Central memory CD8-positive, alpha-beta T cell (primary cell): ENCODE results near the gene SDK2.

ENCODE experiments used
- ATAC-seq: fragments of 150-1000 bp; cut with Tn5 transposase; replicated peaks from 2 replicates; pipeline ENCODE4 v1.10.0; 2022; ENCODE audit warnings: mild to moderate bottlenecking, moderate FRiP score, moderate number of reproducible peaks; ENCODE audit not compliant: poor library complexity, severe bottlenecking; ENCODE audit errors: extremely low read depth
- DNase-seq, 2 donors: peaks; one replicate each; pipeline ENCODE4 v3.0.0; 2021; ENCODE audit warnings: low spot score in 2 of 2
- H3K27ac Mint-ChIP-seq: one replicate; pipeline ENCODE4 v1.8.0; 2022; ENCODE audit warnings: low read depth, mild to moderate bottlenecking, moderate library complexity, mixed read lengths
- H3K27me3 Mint-ChIP-seq: one replicate; pipeline ENCODE4 v1.8.0; 2022; ENCODE audit warnings: mixed read lengths
- H3K36me3 Mint-ChIP-seq: one replicate; pipeline ENCODE4 v1.8.0; 2022; ENCODE audit warnings: mild to moderate bottlenecking, moderate library complexity, mixed read lengths; ENCODE audit not compliant: insufficient read depth
- H3K4me1 Mint-ChIP-seq: one replicate; pipeline ENCODE4 v1.8.0; 2022; ENCODE audit warnings: mixed read lengths
- H3K4me3 Mint-ChIP-seq: one replicate; pipeline ENCODE4 v1.8.0; 2022; ENCODE audit warnings: mild to moderate bottlenecking, moderate library complexity, mixed read lengths
- H3K9me3 Mint-ChIP-seq: one replicate; pipeline ENCODE4 v1.8.0; 2022; ENCODE audit warnings: mixed read lengths

SDK2 gene

DNA sequence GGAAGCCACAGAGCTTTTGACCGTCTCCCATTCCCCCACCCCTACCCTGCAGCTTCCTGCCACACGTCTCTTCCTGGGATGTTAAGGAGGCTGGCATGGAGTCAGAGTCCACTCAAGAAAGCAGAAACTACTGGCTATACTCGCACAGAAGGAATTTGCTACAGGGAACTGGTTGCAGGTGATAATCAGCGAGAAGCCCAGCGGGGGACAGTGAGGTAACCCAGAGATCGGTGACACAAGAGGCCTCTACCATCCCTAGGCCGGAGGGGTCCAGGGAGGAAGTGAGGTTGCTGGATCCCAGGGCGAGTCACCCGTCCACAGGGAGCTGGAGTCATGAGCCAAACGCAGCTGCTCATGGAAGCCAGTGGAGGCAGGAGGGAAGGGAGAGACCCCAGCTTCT lies 93.7 kb downstream of the SDK2 start:
- Mint-ChIP-seq H3K36me3 (no peaks in the 10 kb centered on the region), H3K9me3 (no peaks in the 10 kb centered on the region), H3K4me3 (no peak overlapping the region), H3K4me1 (peaks cover 17% of the 10 kb centered on the region), H3K27ac (no peak overlapping the region), H3K27me3 (peaks cover 64% of the 10 kb centered on the region)
- DNase-seq (no peak), ATAC-seq (no peak)

DNA sequence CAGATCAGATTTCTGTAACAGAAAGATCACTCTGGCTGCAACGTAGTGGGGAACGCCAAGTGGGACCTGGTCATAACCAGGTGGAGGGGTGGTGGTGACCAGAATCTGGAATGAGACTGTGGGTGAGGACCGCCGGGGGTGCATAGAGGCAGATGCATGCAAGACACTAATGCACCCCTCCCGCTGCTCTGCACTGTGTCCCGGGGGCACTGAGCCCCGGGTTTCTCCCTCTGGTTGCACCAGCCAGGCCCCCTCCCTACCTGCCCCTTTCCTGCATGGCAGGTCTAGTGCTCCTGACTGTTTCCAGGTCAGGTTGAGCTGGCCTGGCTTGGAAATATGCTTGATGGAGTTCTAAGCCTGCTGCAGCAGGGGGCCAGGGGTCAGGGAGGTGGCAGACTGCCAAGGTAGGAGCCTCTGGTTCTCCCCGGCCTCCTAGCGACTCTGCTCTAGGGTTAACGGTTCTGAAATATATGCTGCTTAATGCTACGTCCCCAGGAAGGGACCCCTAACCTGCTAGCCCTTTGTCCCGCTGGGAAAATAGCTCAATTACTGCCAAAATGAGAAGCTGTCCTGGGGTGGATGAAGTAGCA lies 94.3 kb downstream of the SDK2 start:
- ATAC-seq: no peak
- Mint-ChIP-seq H3K27ac (no peak overlapping the region), H3K9me3 (no peaks in the 10 kb centered on the region), H3K4me1 (peaks cover 17% of the 10 kb centered on the region), H3K27me3 (peaks cover 64% of the 10 kb centered on the region), H3K4me3 (no peak overlapping the region), H3K36me3 (peaks cover 2% of the 10 kb centered on the region)
- no peak for DNase-seq

DNA sequence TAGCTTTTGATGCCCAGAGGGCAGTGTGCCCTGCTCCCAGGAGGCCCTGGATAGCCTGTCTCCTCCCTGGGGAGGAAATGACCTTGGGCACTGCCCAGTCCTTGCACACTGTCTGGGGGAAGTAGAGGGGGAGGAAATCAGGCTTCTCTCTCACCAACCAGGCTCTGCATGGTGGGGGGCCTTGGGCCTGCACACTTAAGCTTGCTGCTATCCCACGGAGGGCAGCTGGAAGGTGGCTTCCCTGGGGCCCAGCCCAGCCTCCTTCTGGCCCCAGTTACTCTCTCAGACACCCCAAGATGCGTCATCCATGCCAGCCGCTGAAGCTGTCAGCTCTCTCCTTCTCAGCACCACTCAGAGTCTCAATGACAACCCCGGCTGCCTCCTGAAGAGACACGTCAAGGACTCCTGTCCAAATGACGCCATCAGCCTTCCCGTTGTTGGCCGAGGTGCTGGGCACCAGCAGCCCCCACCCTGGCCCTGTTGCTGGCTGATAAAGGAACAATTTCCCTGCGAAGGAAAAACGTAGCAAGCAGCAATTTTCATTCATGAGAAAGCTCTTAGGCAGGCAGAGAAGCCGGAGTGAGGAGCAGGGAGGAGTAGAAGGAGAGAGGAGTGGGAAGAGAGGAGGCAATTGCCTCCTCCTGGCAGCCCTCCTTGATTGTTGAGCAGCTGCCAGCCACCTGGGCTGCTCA lies 95.5 kb downstream of the SDK2 start:
- Mint-ChIP-seq H3K36me3 (peaks cover 2% of the 10 kb centered on the region), H3K27me3 (peaks cover 62% of the 10 kb centered on the region), H3K4me3 (no peak overlapping the region), H3K27ac (no peak overlapping the region), H3K4me1 (peaks cover 17% of the 10 kb centered on the region), H3K9me3 (no peaks in the 10 kb centered on the region)
- ATAC-seq (no peak), DNase-seq (no peak)

DNA sequence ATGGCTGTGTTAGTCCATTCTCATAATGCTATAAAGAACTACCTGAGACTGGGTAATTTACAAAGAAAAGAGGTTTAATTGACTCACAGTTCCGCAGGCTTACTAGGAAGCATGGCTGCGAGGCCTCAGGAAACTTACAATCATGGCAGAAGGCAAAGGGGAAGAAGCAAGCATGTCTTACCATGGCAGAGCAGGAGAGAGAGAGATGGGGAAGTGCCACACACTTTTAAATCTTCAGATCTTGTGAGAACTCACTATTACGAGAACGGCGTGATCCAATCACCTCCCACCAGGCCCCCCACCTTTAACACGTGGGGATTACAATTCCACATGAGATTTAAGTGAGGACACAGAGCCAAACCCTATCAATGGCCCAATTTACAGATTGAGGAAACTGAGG lies 96.5 kb downstream of the SDK2 start:
- Mint-ChIP-seq H3K9me3 (no peaks in the 10 kb centered on the region), H3K27me3 (peaks cover 62% of the 10 kb centered on the region), H3K27ac (no peak overlapping the region), H3K4me1 (peaks cover 17% of the 10 kb centered on the region), H3K4me3 (no peak overlapping the region), H3K36me3 (peaks cover 2% of the 10 kb centered on the region)
- ATAC-seq: no peak
- DNase-seq: no peak

DNA sequence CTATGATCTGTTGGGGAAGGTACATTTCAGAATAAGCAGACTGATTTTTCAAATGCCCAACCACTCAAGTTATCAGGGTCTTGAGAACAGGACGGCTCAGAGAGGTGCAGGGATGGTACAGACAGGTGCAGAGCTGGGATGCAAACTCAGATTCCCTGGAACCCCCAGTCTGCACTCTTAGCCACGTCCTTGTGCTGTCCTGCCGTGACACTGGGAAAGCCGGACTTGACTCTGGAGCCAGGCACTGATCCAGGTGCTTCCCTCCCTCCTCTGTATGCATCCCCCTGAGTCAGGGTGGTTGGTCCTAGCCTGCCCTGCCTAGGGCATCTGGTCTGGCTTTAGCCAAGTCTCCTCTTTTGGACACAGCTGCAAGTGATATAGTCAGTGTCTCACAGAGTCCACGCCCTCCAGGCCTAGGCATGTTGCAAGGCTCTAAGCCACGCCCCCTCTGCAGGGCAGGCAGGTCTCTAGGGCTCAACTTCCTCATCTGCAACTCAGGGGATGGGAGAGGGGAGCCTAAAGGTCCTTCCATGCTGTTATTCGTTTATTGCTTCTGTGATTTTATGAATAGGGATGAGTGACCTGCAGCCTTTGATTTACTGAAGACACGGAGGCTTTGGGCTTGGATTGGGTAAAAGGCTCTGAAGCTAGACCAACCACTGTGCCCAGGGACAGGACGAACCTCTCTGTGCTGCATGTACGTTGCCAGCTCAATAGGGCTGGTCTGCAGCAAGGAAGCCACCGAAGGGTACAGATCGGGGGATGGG lies 97.3 kb downstream of the SDK2 start:
- H3K4me1 Mint-ChIP-seq: peaks cover 16% of the 10 kb centered on the region
- H3K36me3 Mint-ChIP-seq: peaks cover 2% of the 10 kb centered on the region
- no peak for ATAC-seq
- peaks cover 67% of the 10 kb centered on the region for H3K27me3 Mint-ChIP-seq
- H3K9me3 Mint-ChIP-seq: no peaks in the 10 kb centered on the region
- DNase-seq: no peak
- no peak overlapping the region for H3K27ac Mint-ChIP-seq
- H3K4me3 Mint-ChIP-seq: no peak overlapping the region

DNA sequence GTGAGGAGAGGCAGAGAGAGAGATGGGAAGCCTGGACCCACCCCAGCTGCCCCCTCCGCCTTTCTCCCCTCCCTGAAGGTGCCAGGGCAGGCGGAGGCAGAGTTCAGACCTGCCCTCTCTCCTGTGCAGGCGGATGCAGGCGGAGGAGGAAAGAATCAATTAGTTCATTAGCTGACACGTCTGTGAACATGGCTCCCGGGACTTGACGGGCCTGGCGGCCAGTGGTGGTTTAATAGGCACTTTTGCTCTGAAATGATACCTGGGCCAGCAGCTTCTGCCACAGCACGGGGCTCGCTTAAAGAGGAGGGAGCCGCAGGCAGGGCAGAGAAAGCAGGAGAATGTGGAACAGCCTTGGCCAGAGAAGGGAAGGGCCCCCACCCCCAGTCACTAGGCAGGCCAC lies 98.1 kb downstream of the SDK2 start:
- Mint-ChIP-seq H3K4me3 (no peak overlapping the region), H3K4me1 (peaks cover 9% of the 10 kb centered on the region), H3K27me3 (peaks cover 59% of the 10 kb centered on the region), H3K9me3 (no peaks in the 10 kb centered on the region), H3K36me3 (peaks cover 2% of the 10 kb centered on the region), H3K27ac (no peak overlapping the region)
- DNase-seq (no peak), ATAC-seq (no peak)

DNA sequence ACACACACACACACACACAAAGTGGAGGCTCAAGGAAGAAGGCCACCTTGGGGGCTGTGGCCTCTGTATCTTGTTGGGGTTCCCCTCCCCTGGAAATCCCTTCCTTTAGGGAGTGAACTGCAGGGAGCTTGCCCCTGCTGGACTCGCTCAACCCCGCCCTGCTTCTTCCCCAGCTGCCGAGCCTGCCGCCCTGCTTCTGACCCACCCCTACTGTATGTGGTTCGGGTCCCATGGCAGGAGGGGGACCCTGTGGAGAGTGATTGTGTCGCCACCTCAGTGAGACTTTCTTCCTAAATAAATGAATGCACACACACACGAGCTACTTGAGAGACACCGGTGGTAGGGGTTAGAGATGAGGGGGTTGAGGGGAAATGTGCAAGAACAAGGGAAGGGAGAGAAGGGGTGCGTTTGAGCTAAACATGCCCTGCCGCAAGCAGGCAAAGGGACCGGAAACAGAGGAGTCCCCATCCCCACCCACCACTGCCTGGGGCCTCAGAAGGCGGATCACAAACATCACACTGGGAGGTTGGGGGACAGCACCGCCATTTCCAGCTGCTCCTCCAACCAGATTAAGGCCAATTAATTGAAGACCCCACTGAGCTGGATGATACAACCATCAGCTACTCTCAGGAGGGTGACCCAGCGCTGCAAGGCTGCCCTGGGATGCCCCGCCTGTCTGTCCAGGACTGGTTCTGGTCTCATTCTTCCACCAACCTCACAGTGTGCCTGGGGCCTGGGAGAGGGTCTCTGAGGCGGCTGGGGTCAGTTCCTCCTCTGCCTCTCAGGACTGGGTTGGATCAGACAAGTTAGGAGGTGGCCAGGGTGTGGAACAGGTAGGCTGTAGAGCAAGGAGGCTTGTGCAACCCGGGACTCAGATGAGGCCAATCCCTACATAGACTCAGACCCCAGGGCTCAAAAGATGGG lies 98.9 kb downstream of the SDK2 start:
- Mint-ChIP-seq H3K4me1 (peaks cover 9% of the 10 kb centered on the region), H3K27me3 (peaks cover 51% of the 10 kb centered on the region), H3K36me3 (peaks cover 2% of the 10 kb centered on the region), H3K27ac (no peak overlapping the region), H3K4me3 (no peak overlapping the region), H3K9me3 (no peaks in the 10 kb centered on the region)
- ATAC-seq (no peak), DNase-seq (no peak)

DNA sequence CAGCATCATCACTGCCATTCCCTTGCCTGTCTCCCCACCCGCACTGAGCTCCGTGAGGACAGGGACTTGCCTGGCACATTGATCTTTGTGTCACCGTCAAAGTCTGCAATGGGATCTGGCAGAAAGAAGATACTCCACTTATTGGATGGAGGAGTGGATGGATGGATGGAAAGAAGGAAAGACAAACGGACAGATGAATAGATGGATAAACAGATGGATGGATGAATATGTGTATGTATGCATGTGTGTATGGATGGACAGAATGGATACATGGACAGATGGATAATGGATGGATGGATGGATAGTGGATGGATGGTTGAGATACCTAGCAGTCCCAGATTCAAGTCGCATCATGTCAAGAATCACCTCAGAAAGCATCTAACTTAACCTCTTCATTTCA lies 99.9 kb downstream of the SDK2 start:
- Mint-ChIP-seq H3K27me3 (peaks cover 41% of the 10 kb centered on the region), H3K36me3 (peaks cover 2% of the 10 kb centered on the region), H3K27ac (no peak overlapping the region), H3K4me1 (peaks cover 9% of the 10 kb centered on the region), H3K9me3 (no peaks in the 10 kb centered on the region), H3K4me3 (no peak overlapping the region)
- no peak for ATAC-seq
- no peak for DNase-seq

DNA sequence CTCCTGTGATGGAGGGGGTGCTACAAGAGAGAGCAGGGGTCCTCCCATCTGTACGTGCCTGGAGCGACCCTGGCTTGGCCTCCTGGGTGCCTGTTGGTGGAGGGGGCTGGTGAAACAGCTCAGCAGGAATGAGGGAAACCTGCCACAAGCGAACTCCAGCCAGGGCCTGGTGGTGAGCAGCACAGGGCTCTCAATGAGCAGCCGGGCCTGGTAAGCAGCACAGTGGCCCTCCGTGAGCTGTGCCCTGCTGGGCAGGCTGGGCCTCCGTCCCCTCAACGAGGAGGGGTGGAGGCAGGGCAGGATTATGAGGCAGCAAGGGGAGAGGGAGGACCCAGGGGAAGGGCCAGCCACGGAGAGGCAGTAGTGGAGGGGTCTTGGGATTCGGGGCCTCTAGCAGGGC lies 101.9 kb downstream of the SDK2 start:
- no peak overlapping the region for H3K27ac Mint-ChIP-seq

DNA sequence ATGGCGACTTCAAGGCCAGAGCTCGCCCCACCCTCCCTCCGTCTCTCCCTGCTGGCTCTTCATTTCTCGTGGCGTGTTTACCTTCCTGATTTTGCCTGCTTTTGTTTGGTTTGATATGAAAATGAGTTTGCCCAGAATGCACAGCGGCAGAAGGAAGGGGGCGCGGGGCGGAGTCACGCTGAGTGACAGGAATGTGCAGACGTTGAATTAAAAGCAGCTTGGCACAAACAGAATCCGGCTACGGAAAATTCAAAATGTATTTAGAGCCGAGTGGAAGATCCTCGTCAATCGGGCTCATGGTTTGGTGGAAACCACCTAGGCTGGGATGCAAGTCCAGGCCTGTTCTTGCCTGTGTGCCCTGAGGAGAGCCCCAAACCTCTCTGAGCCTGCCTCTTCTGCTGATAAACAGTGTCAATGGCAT lies 102.7 kb downstream of the SDK2 start:
- DNase-seq: no peak
- peaks cover 2% of the 10 kb centered on the region for H3K36me3 Mint-ChIP-seq
- no peak overlapping the region for H3K27ac Mint-ChIP-seq
- H3K4me1 Mint-ChIP-seq: no peaks in the 10 kb centered on the region
- ATAC-seq: no peak
- H3K27me3 Mint-ChIP-seq: peaks cover 26% of the 10 kb centered on the region
- no peak overlapping the region for H3K4me3 Mint-ChIP-seq
- no peaks in the 10 kb centered on the region for H3K9me3 Mint-ChIP-seq

More for the DNA sequence above, 101.9 kb downstream of the SDK2 start:
- peaks cover 2% of the 10 kb centered on the region for H3K36me3 Mint-ChIP-seq
- DNase-seq (no peak), ATAC-seq (no peak)
- peaks cover 5% of the 10 kb centered on the region for H3K4me1 Mint-ChIP-seq
- H3K9me3 Mint-ChIP-seq: no peaks in the 10 kb centered on the region
- H3K27me3 Mint-ChIP-seq: peaks cover 28% of the 10 kb centered on the region
- H3K4me3 Mint-ChIP-seq: no peak overlapping the region

DNA sequence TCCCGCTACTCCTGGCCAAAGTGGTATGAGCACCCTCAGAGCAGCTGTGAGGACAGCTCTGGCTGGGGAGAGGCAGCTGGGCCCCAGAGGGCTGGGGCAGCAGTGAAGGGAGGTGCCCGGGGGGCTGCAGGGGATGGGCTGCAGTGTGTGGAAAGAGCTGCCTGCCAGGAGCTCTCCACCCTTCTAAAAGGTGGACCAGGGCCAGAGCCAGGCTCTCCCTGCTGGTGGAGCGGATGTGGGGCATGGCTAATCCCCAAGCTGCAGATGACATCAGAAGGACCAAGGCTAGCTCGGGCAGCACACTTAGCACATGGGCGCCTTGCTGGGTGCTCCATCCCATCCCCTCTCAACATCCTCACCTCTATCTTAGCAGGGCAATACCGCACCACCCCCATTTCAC lies 103.1 kb downstream of the SDK2 start:
- Mint-ChIP-seq H3K36me3 (peaks cover 2% of the 10 kb centered on the region), H3K4me3 (no peak overlapping the region), H3K9me3 (no peaks in the 10 kb centered on the region), H3K27me3 (peaks cover 26% of the 10 kb centered on the region), H3K4me1 (no peaks in the 10 kb centered on the region), H3K27ac (no peak overlapping the region)
- no peak for ATAC-seq
- DNase-seq: no peak

DNA sequence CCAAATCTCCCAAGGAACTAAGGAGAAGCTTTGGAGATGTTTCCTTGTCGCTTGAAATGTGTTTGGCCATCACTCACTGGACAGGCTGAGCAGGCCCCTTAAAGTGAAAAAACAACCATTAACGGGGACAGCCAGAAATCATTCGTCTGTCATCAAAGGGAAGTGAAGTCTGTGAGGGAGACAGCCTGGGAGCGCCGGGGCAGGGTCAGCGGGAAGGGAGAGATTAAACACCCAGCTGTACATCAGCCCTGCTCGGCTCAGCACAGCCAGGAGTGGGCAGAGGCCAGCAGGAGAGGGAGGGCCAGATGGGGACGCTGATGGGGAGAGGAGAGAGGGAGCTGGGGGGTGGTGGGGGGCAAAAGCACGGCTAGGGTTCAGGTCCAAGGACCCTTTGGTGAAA lies 105.1 kb downstream of the SDK2 start:
- no peak for DNase-seq
- H3K9me3 Mint-ChIP-seq: no peaks in the 10 kb centered on the region
- no peak for ATAC-seq
- H3K27me3 Mint-ChIP-seq: peaks cover 16% of the 10 kb centered on the region
- H3K27ac Mint-ChIP-seq: no peak overlapping the region
- no peaks in the 10 kb centered on the region for H3K36me3 Mint-ChIP-seq
- H3K4me1 Mint-ChIP-seq: no peaks in the 10 kb centered on the region
- no peak overlapping the region for H3K4me3 Mint-ChIP-seq
